WTC11 (cell line): ENCODE results near the gene LHX3. TPM values are rescaled to one million over a fixed set of nuclear protein-coding genes. Genes with fewer than 3 reads are reported as not detected.

Experiments
- ATAC-seq: fragments of 200-7000 bp; cut with Tn5 transposase; 2 replicates; pipeline ENCODE4 v1.10.0; 2021; ENCODE audit warnings: mild to moderate bottlenecking, moderate library complexity
- CTCF ChIA-PET: fragments of 300-600 bp; sonication (Branson Sonifier 250); formaldehyde crosslinking; loops from one replicate; lab custom pipeline; 2021; ENCODE audit warnings: antibody characterized with exemption; lab: Charles Lee
- POLR2A ChIA-PET: fragments of 350-600 bp; sonication (Branson Sonifier 250); formaldehyde crosslinking; loops from one replicate; lab custom pipeline; 2021; ENCODE audit warnings: antibody characterized with exemption; lab: Charles Lee
- DNase-seq: peaks from one replicate; pipeline ENCODE4 v3.0.0; 2021; ENCODE audit warnings: low spot score
- H3K27ac Mint-ChIP-seq: 2 replicates; pipeline ENCODE4 v1.8.0; 2021; ENCODE audit warnings: mixed read lengths
- H3K27me3 Mint-ChIP-seq: 2 replicates; pipeline ENCODE4 v1.8.0; 2021; ENCODE audit warnings: low read depth, mild to moderate bottlenecking, moderate library complexity, mixed read lengths
- H3K36me3 Mint-ChIP-seq: 2 replicates; pipeline ENCODE4 v1.8.0; 2021; ENCODE audit warnings: mixed read lengths
- H3K4me1 Mint-ChIP-seq: 2 replicates; pipeline ENCODE4 v1.8.0; 2022; ENCODE audit warnings: mixed read lengths
- H3K4me3 Mint-ChIP-seq: 2 replicates; pipeline ENCODE4 v1.8.0; 2021; ENCODE audit warnings: mild to moderate bottlenecking, moderate library complexity, mixed read lengths
- H3K9me3 Mint-ChIP-seq: 2 replicates; pipeline ENCODE4 v1.8.0; 2021; ENCODE audit warnings: mixed read lengths
- E2F4 ChIP-seq: sonication (generic); formaldehyde crosslinking; IDR thresholded peaks from 2 replicates; pipeline ENCODE4 v1.8.1; 2022; ENCODE audit warnings: low read depth, mild to moderate bottlenecking, moderate library complexity, missing genetic modification reagents, borderline replicate concordance
- ESRRA ChIP-seq: sonication (generic); formaldehyde crosslinking; IDR thresholded peaks from 2 replicates; pipeline ENCODE4 v1.8.1; 2022; ENCODE audit warnings: mild to moderate bottlenecking, missing genetic modification reagents, borderline replicate concordance
- GRHL2 ChIP-seq: fragments of 250-450 bp; sonication (Bioruptor Pico); IDR thresholded peaks from 2 replicates; pipeline ENCODE4 v1.8.0; 2022; ENCODE audit warnings: mild to moderate bottlenecking, moderate library complexity; ENCODE audit not compliant: insufficient replicate concordance, severe bottlenecking
- HMGA2 ChIP-seq: fragments of 250-450 bp; sonication (Bioruptor Pico); IDR thresholded peaks from 2 replicates; pipeline ENCODE4 v1.4.0; 2021; ENCODE audit warnings: mild to moderate bottlenecking, moderate library complexity
- JUN ChIP-seq: sonication (generic); formaldehyde crosslinking; IDR thresholded peaks from 2 replicates; pipeline ENCODE4 v1.8.0; 2023; ENCODE audit warnings: mild to moderate bottlenecking, missing genetic modification reagents
- MYBL2 ChIP-seq: sonication (generic); formaldehyde crosslinking; IDR thresholded peaks from 2 replicates; pipeline ENCODE4 v1.8.1; 2023; ENCODE audit warnings: mild to moderate bottlenecking, moderate library complexity, missing genetic modification reagents
- NFATC4 ChIP-seq: fragments of 250-450 bp; sonication (Bioruptor Pico); IDR thresholded peaks from 2 replicates; pipeline ENCODE4 v1.9.0; 2021; ENCODE audit warnings: mild to moderate bottlenecking
- NFYB ChIP-seq: sonication (generic); formaldehyde crosslinking; conservative IDR thresholded peaks from 2 replicates; pipeline ENCODE4 v1.8.0; 2022; ENCODE audit warnings: low read depth, missing genetic modification reagents
- NR3C1 ChIP-seq: sonication (generic); formaldehyde crosslinking; conservative IDR thresholded peaks from 2 replicates; pipeline ENCODE4 v1.8.1; 2023; ENCODE audit warnings: low read depth, mild to moderate bottlenecking, missing genetic modification reagents
- SMAD4 ChIP-seq: sonication (generic); formaldehyde crosslinking; IDR thresholded peaks from 2 replicates; pipeline ENCODE4 v1.8.0; 2022; ENCODE audit warnings: mild to moderate bottlenecking, missing genetic modification reagents
- STAT6 ChIP-seq: sonication (generic); formaldehyde crosslinking; conservative IDR thresholded peaks from 2 replicates; pipeline ENCODE4 v1.8.1; 2023; ENCODE audit warnings: mild to moderate bottlenecking, low read depth, missing genetic modification reagents, moderate library complexity
- ZBTB21 ChIP-seq: sonication (generic); formaldehyde crosslinking; IDR thresholded peaks from 2 replicates; pipeline ENCODE4 v1.8.1; 2023; ENCODE audit warnings: mild to moderate bottlenecking, missing genetic modification reagents, borderline replicate concordance
- ZMAT4 ChIP-seq: fragments of 250-450 bp; sonication (Bioruptor Pico); IDR thresholded peaks from 2 replicates; pipeline ENCODE4 v1.9.0; 2021; ENCODE audit warnings: mild to moderate bottlenecking
- ZNF138 ChIP-seq: sonication (generic); formaldehyde crosslinking; conservative IDR thresholded peaks from 2 replicates; pipeline ENCODE4 v1.8.1; 2022; ENCODE audit warnings: mild to moderate bottlenecking, moderate library complexity, missing genetic modification reagents
- ZNF219 ChIP-seq: sonication (generic); formaldehyde crosslinking; IDR thresholded peaks from 2 replicates; pipeline ENCODE4 v1.8.0; 2023; ENCODE audit warnings: missing genetic modification reagents, mild to moderate bottlenecking, borderline replicate concordance
- ZNF232 ChIP-seq: sonication (generic); formaldehyde crosslinking; IDR thresholded peaks from 2 replicates; pipeline ENCODE4 v1.8.0; 2022; ENCODE audit warnings: mild to moderate bottlenecking, missing genetic modification reagents
- ZNF425 ChIP-seq: fragments of 250-450 bp; sonication (Bioruptor Pico); conservative IDR thresholded peaks from 2 replicates; pipeline ENCODE4 v1.9.0; 2021; ENCODE audit warnings: mild to moderate bottlenecking
- total RNA-seq: library from RNA; stranded (reverse); gene quantifications from 3 replicates; pipeline ENCODE4 v1.2.3, GENCODE V29; 2021

The LHX3 gene
- total RNA-seq, 1 experiment from 2014 or later = not detected

- Mint-ChIP-seq H3K4me3 (no peak overlapping the region), H3K27ac (no peak overlapping the region), H3K27me3 (peaks cover 5% of the 10 kb centered on the region), H3K9me3 (no peaks in the 10 kb centered on the region), H3K36me3 (no peaks in the 10 kb centered on the region), H3K4me1 (peaks cover 22% of the 10 kb centered on the region)
- DNase-seq = peak; percentile 6
- ChIA-PET CTCF (no interaction called here), POLR2A (no interaction called here)
- TF ChIP-seq ZNF232 (CRISPR knock-in tag) (no peak), NFATC4 (CRISPR knock-in tag) (no peak), E2F4 (CRISPR knock-in tag) (no peak), JUN (CRISPR knock-in tag) (no peak)
- ATAC-seq = no peak
These were observed 50.0 kb downstream of the LHX3 start for GRCh38 chr9:136154943-136155342.

GRCh38 chr9:136153381-136154065, 51.4 kb downstream of the LHX3 start:
- CTCF ChIA-PET = interaction anchor here (2.9 to 3.2 kb wide), 2 partner anchors 15 to 17 kb away, joined by 17 to 18 read pairs; no protein-coding TSS in a partner anchor
- ATAC-seq = no peak
- no peaks in the 10 kb centered on the region for H3K9me3 Mint-ChIP-seq

GRCh38 chr9:136152931-136153330, 52.0 kb downstream of the LHX3 start:
- CTCF ChIA-PET = interaction anchor here (1.0 to 3.2 kb wide), 6 partner anchors 12 to 187 kb away, joined by 3 to 18 read pairs (median 4); no protein-coding TSS in a partner anchor

More at GRCh38 chr9:136153381-136154065, 51.4 kb downstream of the LHX3 start:
- no peak overlapping the region for H3K27ac Mint-ChIP-seq
- no peaks in the 10 kb centered on the region for H3K36me3 Mint-ChIP-seq
- TF ChIP-seq GRHL2 (CRISPR knock-in tag) (no peak), ZNF219 (CRISPR knock-in tag) (no peak), ZNF425 (CRISPR knock-in tag) (no peak), ZMAT4 (CRISPR knock-in tag) (no peak), SMAD4 (CRISPR knock-in tag) (no peak), NFYB (CRISPR knock-in tag) (no peak), ZNF138 (CRISPR knock-in tag) (no peak)
- H3K27me3 Mint-ChIP-seq = peaks cover 5% of the 10 kb centered on the region
- DNase-seq = peak; percentile 10
- POLR2A ChIA-PET = no interaction called here
- no peak overlapping the region for H3K4me3 Mint-ChIP-seq
- peaks cover 22% of the 10 kb centered on the region for H3K4me1 Mint-ChIP-seq

More at GRCh38 chr9:136152931-136153330, 52.0 kb downstream of the LHX3 start:
- Mint-ChIP-seq H3K27ac (no peak overlapping the region), H3K27me3 (peaks cover 5% of the 10 kb centered on the region), H3K4me3 (no peak overlapping the region), H3K4me1 (peaks cover 27% of the 10 kb centered on the region), H3K36me3 (no peaks in the 10 kb centered on the region), H3K9me3 (no peaks in the 10 kb centered on the region)
- peak; percentile 9 for DNase-seq
- POLR2A ChIA-PET = no interaction called here
- no peak for ATAC-seq
- TF ChIP-seq ZBTB21 (CRISPR knock-in tag) (no peak), NR3C1 (CRISPR knock-in tag) (no peak), ESRRA (CRISPR knock-in tag) (no peak), STAT6 (CRISPR knock-in tag) (no peak), HMGA2 (no peak), MYBL2 (CRISPR knock-in tag) (no peak)
